Germinal center (tissue), 1 donor: ENCODE measurements around the gene ANKRD13A.
A peak's percentile ranks its signal among the peaks of the same experiment; 100 is the strongest.
"Not testable (repeated sequence)": the region's sequence is repeated elsewhere in the genome, so short reads cannot be mapped to it uniquely, and the experiment has no call there.

Experiments
- DNase-seq: peaks from one replicate; pipeline ENCODE4 v3.0.0; 2012; ENCODE audit warnings: mixed read lengths, low spot score

ANKRD13A gene

DNA sequence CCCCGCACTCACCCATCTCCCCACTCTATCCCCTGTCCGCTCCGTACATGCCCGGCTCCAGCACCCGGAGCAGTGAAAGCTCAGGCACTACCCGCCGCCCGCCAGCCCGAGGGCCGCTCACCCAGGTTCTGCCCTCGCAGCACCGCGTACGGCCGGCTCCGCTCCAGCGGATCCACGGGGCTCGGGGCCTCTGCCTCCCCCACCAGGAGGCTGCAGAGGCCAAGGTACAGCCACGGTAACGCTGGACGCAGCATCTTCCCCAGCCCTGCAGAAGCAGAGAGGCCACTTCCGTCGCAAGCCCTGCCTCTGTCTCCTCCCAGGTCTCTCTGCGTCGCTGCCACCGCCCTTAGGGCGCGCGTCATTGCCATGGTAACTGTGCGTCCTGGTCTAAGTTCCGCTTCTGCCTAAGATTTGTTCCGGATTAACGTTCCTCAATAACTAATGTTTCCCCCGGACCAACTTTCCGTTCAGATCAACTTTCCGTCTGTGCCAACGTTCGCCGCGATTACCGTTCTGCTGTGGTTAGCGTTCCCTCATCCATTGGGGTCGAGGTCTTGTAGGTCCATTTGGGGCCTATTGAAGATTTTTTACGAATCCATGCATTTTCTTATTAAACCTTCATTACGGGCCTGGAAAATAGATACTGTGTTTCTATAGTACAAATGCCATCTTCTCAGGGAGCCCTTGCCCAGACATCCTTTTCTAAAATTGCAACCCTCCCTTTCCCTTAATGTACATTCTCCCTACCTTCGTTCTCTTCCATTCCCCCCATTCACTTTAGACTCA, 49.2 kb downstream of the ANKRD13A start, which contains the start of gene C12orf76:
TSS of gene C12orf76 (minus strand) at position 281 of the 786 bp plus-strand sequence. CDS start at position 254, 27 bp downstream.
- DNase-seq = peak; percentile 90

DNA sequence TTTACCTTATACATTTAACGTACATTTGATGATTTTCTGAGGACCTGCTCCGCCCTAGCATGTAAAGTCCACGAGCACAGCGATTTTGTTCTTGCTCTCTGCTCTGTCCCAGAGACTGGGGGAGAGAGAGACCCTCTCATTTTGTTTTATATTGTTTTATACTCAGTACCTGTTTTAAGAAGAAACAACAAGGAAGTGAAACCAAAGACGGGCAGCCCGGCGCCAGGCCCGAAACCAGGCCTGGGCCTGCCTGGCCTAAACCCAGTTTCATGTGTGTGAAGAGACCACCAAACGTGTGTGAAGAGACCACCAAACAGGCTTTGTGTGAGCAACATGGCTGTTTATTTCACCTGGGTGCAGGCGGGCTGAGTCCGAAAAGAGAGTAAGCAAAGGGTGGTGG, 49.8 kb downstream of the ANKRD13A start:
- not testable (repeated sequence) for DNase-seq

DNA sequence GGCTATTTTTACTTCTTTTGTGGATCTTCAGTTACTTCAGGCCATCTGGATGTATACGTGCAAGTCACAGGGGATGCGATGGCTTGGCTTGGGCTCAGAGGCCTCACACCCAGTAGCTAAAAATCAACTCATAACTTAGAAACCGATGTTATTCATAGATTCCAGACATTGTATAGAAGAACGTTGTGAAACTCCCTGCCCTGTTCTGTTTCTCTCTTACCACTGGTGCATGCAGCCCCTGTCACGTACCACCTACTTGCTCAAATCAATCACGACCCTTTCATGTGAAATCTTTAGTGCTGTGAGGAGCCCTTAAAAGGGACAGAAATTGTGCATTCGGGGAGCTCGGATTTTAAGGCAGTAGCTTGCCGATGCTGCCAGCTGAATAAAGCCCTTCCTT, 50.4 kb downstream of the ANKRD13A start:
- DNase-seq = not testable (repeated sequence)

- peak; percentile 20 for DNase-seq
Measured at GRCh38 chr12:110050927-110051326, 51.7 kb downstream of the ANKRD13A start.

GRCh38 chr12:110055375-110056352, 56.4 kb downstream of the ANKRD13A start:
- not testable (repeated sequence) for DNase-seq

DNA sequence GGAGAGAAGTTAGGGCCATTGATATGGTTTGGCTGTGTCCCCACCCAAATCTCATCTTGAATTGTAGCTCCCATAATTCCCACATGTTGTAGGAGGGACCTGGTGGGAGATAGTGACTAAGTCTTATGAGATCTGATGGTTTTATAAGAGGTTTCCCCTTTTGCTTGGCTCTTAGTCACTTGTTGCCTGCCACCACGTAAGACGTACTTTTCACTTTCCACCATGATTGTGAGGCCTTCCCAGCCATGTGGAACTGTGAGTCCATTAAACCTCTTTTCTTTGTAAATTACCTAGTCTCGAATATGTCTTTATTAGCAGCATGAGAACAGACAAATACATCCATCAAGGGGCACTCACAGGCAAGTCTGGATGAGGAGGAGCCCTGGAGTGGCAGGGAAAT, 57.4 kb downstream of the ANKRD13A start:
- not testable (repeated sequence) for DNase-seq

GRCh38 chr12:110058875-110059615, 59.8 kb downstream of the ANKRD13A start:
- DNase-seq = no peak

GRCh38 chr12:110059651-110060000, 60.4 kb downstream of the ANKRD13A start:
- DNase-seq = no peak

DNA sequence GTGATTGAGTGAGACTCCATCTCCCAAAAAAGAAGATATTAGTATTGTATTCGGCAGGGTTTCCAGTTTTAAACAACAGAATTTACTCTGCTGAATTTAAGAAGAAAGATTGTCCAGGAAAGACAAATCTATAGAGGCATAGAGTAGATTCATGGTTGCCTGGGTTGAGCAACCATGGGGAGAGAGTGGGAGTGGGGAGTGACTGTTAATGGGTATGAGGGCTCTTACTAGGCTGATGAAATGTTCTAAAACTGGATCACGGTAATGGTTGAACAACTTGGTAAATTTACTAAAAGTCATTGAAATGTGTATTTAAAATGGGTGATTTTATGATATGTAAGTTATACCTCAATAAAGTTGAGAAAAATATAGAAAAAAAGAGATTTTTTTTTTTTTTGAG, 63.0 kb downstream of the ANKRD13A start:
- no peak for DNase-seq

DNA sequence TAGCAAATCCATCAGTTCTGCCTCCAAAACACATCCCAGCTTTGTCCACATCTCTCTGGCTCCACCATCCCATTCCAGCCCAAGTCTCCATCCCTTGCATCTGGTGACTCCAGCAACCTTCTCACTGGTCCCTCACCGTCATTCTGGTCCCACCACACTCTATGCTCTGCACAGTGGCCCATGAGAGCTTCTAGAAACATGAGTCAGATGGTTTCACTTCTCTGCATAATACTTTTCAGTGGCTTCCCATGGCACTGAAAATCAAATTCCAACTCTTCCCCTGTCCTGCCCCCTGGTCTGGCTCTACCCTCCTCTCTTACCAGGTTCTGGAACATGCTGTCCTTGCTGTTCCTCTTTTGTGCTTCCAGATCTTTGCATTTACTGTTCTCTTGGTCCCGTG, 66.3 kb downstream of the ANKRD13A start:
- DNase-seq = no peak

DNA sequence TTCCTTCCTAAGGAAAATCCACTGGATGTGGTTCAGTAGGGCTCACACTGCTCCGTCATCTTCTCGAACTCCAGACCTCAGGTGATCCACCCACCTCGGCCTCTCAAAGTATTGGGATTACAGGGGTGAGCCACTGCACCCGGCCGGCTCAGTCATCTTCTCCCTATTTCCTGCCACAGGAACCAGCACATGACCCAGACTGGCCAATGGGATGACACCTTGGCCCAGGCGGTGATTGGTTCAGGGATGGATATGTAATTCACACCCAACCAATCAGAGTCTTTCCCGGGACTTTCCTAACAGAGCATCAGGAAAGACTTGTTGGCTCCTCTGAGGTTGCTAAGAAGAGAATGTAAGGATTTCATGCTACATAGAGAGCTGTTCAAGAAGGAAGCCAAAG, 68.3 kb downstream of the ANKRD13A start:
- DNase-seq = no peak

DNA sequence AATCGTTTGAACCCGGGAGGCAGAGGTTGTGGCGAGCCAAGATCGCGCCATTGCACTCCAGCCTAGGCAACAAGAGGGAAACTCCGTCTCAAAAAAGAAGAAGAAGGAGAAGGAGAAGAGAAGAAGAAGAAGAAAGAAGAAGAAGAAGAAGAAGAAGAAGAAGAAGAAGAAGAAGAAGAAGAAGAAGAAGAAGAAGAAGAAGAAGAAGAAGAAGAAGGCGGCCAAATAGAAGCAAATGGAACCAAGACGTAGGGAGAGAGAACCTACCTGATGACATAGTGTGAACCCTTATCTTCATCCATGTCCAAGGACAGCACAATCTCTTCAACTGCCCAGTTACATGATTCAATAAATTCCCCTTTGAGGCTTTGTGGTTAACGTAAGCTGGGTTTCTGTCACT, 68.9 kb downstream of the ANKRD13A start:
- DNase-seq = not testable (repeated sequence)

DNA sequence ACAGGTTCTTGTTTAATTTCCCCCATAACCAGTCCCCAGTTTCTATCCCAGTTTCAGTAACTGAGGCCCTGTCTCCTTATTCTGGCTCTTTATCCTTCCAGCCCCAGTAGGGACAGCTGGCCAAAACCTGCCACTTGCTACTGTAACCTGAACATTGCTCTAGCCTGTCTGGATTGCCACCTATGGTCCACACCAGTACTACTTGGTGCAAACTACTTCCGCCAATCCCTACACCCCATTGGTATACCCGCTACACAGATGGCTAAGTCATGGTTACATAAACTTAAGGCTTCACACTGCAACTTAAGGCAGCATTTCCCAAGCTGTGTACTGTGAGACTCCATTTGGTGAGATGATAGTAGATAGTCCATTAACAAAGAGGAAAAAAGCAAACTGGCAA, 69.4 kb downstream of the ANKRD13A start:
- DNase-seq = no peak

DNA sequence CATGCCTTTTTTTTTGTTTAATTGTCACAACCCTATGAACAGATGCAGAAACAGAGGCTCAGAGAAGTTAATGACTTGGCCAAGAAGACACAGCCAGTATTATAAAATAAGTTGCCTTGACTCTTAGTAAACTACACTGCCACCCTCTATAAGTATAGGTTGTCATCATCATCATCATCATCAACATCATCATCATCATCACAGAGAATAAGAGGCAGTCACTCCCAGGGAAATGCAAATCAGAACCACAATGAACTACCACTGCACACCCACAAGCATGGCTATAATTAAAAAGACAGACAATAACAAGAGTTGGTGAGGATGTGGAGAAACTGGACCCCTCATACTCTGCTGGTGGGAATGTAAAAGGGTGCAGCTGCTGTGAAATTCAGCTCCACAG, 72.3 kb downstream of the ANKRD13A start:
- DNase-seq = no peak

DNA sequence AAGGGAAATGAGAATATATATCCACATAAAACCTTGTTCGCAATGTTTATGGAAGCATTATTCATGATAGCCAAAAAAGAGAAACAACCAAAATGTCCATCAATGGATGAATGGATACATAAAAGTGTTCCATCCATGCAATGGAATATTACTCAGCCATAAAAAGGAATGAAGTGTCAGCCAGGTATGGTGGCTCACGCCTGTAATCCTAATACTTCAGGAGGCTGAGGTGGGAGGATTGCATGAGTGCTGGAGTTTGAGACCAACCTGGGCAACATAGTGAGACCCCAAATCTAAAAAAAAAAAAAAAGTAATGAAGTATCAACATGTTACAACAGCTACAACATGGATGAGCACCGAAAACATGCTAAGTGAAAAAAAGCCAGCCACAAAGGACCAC, 72.7 kb downstream of the ANKRD13A start:
- DNase-seq = no peak

DNA sequence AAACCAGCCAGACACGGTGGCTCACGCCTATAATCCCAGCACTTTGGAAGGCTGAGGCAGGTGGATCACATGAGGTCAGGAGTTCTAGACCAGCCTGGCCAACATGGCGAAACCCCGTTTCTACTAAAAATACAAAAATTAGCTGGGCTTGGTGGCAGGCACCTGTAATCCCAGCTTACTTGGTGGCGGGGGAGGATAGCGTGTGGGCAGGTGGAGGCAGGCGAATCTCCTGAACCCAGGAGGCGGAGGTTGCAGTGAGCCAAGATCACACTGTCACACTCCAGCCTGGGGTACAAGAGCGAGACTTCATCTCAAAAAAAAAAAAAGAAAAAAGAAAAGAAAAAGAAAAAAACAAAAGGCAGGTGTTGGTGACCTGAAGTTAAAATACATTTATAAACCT, 73.4 kb downstream of the ANKRD13A start:
- DNase-seq = not testable (repeated sequence)

DNA sequence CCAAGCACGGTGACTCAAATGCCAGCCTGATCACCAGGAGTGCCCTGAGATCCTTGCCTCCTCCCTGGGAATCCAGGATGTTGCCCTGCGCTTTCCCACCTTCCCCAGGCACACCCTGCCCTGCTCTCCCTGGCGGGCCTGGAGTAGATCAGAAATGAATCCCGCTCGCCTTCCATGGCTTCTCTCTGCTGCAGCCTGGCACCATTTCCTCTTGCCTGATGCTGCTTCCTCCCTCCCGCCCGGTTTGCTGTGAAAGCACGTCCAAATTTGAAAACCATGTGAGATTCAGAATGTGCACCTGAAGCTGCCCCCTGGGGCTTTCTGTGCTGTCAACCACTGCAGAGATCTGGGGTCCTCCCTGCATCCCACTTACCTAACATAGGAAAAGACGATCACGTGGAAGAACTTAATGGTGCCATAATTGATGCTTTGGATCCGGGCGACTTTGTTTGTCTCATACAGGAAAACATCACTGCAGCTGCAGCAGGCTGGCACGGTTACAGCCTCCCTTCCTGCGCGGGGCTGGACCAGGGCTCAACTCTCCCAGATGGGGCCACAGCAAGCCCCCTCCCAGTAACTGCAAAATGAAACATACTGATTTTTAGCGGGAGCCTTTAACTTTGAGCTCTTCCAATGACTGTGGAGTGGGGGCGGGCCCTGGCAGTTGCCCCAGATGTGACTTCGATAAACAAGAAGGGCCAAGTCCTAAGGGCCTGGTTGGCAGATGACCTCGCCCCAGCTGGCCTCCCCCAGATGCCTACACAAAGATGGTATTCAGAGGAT, 74.0 kb downstream of the ANKRD13A start:
- peak; percentile 19 for DNase-seq

DNA sequence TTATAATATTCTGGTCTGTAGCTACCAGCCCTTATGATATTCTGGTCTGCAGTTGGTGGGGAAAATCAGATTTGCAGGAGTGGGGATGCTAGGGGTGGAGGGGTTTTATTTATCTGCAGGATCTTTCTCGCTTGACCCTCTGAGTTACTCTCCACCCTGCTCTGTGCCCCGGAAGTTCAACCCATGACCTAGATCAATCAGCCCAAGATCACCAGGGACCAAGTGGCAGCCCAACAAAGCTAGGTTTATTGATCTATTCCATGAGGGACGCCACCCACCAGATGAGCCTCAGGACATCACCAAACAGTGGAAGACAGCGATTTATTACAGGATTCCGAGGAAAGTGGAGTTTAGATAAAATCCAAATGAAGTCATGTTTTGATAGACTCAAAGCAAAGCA, 74.9 kb downstream of the ANKRD13A start:
- DNase-seq = no peak

DNA sequence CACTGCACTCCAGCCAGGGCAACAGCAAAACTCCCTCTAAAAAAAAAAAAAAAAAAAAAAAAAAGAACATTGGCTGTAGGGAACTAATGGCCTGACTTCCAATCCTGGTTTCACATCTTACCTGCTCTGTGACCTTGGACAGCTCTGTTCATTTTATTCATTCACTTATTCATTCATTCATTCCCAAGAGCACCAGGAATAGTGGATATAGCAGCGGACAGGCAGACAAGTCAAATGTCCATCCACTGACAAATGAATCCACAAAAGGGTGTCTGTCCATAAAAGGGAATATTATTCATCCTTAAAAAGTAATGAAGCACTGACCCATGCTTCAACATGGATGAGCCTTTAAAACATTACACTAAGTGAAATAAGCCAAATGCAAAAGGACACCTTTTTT, 76.7 kb downstream of the ANKRD13A start:
- DNase-seq = no peak

DNA sequence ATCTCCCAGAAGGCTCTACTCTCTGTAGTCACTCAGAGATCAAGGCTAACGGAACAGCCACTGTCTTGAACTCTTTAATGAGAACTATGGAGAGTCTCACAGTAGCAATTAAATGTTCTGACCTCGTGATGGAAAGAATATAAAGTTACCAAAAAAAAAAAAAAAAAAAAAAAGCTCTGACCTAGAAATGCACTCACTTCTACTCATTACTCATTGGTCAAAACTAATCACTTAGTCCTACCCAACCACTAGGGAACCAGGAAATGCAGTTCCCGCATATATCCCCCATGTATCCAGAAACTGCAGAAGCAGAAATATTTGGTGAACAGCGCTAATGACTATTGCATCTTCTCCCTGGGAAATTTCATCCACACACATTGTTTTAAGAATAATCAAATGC, 78.6 kb downstream of the ANKRD13A start:
- DNase-seq = no peak
